Smooth muscle cell (in vitro differentiated cells): Measurements from ENCODE around the gene EGFL7. TPM values are rescaled to one million over a fixed set of nuclear protein-coding genes. Genes with fewer than 3 reads are reported as not detected.
"Not testable (repeated sequence)": the region's sequence is repeated elsewhere in the genome, so short reads cannot be mapped to it uniquely, and the experiment has no call there.

ENCODE experiments used
- DNase-seq: peaks from one replicate; lab custom pipeline; 2025; ENCODE audit not compliant: unreplicated experiment; lab: John Stamatoyannopoulos, UW
- H2AFZ ChIP-seq: fragments of 200-600 bp; sonication (generic); 2 replicates; pipeline ENCODE4 v1.6.0; 2016; ENCODE audit warnings: antibody characterized with exemption, low read depth, mild to moderate bottlenecking
- H3F3A ChIP-seq: fragments of 200-600 bp; sonication (generic); 2 replicates; pipeline ENCODE4 v1.6.0; 2017; ENCODE audit warnings: antibody characterized with exemption, low read depth
- H3K27ac ChIP-seq: fragments of 200-600 bp; sonication (generic); 2 replicates; pipeline ENCODE4 v1.5.1; 2016; ENCODE audit warnings: low read depth, mild to moderate bottlenecking
- H3K27me3 ChIP-seq: fragments of 200-600 bp; sonication (generic); 2 replicates; pipeline ENCODE4 v1.6.1; 2016; ENCODE audit warnings: low read depth, mild to moderate bottlenecking
- H3K36me3 ChIP-seq: fragments of 200-600 bp; sonication (generic); 2 replicates; pipeline ENCODE4 v1.5.1; 2016; ENCODE audit warnings: low read depth
- H3K4me1 ChIP-seq: fragments of 200-600 bp; sonication (generic); 2 replicates; pipeline ENCODE4 v1.5.1; 2016; ENCODE audit warnings: low read depth
- H3K4me2 ChIP-seq: fragments of 200-600 bp; sonication (generic); 2 replicates; pipeline ENCODE4 v1.6.0; 2016; ENCODE audit warnings: mild to moderate bottlenecking
- H3K4me3 ChIP-seq: fragments of 200-600 bp; sonication (generic); 2 replicates; pipeline ENCODE4 v1.5.1; 2016; ENCODE audit warnings: mild to moderate bottlenecking
- H3K79me2 ChIP-seq: fragments of 200-600 bp; sonication (generic); 2 replicates; pipeline ENCODE4 v1.6.0; 2016; ENCODE audit warnings: low read depth, mild to moderate bottlenecking
- H3K9ac ChIP-seq: fragments of 200-600 bp; sonication (generic); 2 replicates; pipeline ENCODE4 v1.6.0; 2016; ENCODE audit warnings: low read depth
- H3K9me3 ChIP-seq: fragments of 200-600 bp; sonication (generic); replicated peaks from 2 replicates; pipeline ENCODE4 v1.5.1; 2016; ENCODE audit warnings: low read depth
- H4K20me1 ChIP-seq: fragments of 200-600 bp; sonication (generic); 2 replicates; pipeline ENCODE4 v1.6.0; 2016; ENCODE audit warnings: low read depth
- WGBS: methylation state at CpG from one replicate; pipeline ENCODE4 v1.1.7; 2016; ENCODE audit warnings: low lambda C conversion rate; 5-methylcytosine and 5-hydroxymethylcytosine counted together
- polyA plus RNA-seq: library from polyadenylated mRNA; unstranded; fragments of >200 nt; fragmentation: Nextera tagmentation; extraction: Ambion mirVana; gene quantifications from 2 replicates; pipeline ENCODE4 v1.2.1, GENCODE V29; 2016
- total RNA-seq: library from RNA; depleted of rRNA; stranded (reverse); fragments of >200 nt; gene quantifications from 2 replicates; pipeline ENCODE4 v1.2.3, GENCODE V29; 2014
- TF ChIP-seq, protein P1 (sequence below): fragments of 200-600 bp; sonication (generic); IDR thresholded peaks from 2 replicates; pipeline ENCODE4 v1.5.1; 2017; ENCODE audit warnings: borderline replicate concordance, mild to moderate bottlenecking, antibody characterized with exemption; ENCODE audit not compliant: insufficient read depth, poor library complexity, severe bottlenecking

The EGFL7 gene
- total and polyA plus RNA-seq, 2 experiments from 2014 or later, result 61.8 to 239 TPM

DNA sequence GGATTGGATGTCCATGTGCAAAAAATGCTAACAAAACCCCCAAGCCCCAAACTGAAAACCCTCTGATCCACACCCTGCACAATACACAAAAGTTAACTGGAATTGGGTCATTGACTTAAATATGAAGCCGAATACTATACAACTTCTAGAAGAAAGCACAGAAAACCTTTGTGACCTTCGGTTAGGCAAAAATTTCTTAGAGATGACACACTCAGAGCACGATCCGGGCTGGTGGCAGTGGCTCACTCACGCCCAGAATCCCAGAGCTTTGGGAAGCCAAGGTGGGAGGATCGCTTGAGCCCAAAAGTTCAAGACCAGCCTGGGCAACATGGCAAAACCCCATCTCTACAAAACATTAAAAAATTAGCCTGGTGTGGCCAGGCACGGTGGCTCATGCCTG is 47.8 kb downstream of the EGFL7 start:
- peaks cover under 1% of the 10 kb centered on the region for H4K20me1 ChIP-seq
- no peak overlapping the region for H3K9ac ChIP-seq
- TF ChIP-seq, protein P1, sequence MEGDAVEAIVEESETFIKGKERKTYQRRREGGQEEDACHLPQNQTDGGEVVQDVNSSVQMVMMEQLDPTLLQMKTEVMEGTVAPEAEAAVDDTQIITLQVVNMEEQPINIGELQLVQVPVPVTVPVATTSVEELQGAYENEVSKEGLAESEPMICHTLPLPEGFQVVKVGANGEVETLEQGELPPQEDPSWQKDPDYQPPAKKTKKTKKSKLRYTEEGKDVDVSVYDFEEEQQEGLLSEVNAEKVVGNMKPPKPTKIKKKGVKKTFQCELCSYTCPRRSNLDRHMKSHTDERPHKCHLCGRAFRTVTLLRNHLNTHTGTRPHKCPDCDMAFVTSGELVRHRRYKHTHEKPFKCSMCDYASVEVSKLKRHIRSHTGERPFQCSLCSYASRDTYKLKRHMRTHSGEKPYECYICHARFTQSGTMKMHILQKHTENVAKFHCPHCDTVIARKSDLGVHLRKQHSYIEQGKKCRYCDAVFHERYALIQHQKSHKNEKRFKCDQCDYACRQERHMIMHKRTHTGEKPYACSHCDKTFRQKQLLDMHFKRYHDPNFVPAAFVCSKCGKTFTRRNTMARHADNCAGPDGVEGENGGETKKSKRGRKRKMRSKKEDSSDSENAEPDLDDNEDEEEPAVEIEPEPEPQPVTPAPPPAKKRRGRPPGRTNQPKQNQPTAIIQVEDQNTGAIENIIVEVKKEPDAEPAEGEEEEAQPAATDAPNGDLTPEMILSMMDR, result no peak
- no peaks in the 10 kb centered on the region for H3K36me3 ChIP-seq
- H3K27ac ChIP-seq, result no peak overlapping the region
- no peaks in the 10 kb centered on the region for H3K9me3 ChIP-seq
- DNase-seq, result no peak
- no peak overlapping the region for H3K4me3 ChIP-seq
- H3K27me3 ChIP-seq, result no peaks in the 10 kb centered on the region
- H3K4me2 ChIP-seq, result no peak overlapping the region
- peaks cover 8% of the 10 kb centered on the region for H3K4me1 ChIP-seq
- 74% methylated on average over 7 of the region's 7 CpGs for WGBS
- H2AFZ ChIP-seq, result no peak overlapping the region
- peaks cover 6% of the 10 kb centered on the region for H3F3A ChIP-seq
- H3K79me2 ChIP-seq, result no peaks in the 10 kb centered on the region

- not testable (repeated sequence) for H2AFZ ChIP-seq, H3K4me1 ChIP-seq, H3F3A ChIP-seq, H3K27ac ChIP-seq, H3K9ac ChIP-seq, DNase-seq, H4K20me1 ChIP-seq, H3K27me3 ChIP-seq, H3K36me3 ChIP-seq, H3K9me3 ChIP-seq, H3K79me2 ChIP-seq
- WGBS, result 57% methylated on average over 4 of the region's 4 CpGs
- H3K4me3 ChIP-seq, result peak overlapping the region; percentile 49
- peak overlapping the region; percentile 86 for H3K4me2 ChIP-seq
Measured at GRCh38 chr9:136711219-136711648, 48.5 kb downstream of the EGFL7 start.

DNA sequence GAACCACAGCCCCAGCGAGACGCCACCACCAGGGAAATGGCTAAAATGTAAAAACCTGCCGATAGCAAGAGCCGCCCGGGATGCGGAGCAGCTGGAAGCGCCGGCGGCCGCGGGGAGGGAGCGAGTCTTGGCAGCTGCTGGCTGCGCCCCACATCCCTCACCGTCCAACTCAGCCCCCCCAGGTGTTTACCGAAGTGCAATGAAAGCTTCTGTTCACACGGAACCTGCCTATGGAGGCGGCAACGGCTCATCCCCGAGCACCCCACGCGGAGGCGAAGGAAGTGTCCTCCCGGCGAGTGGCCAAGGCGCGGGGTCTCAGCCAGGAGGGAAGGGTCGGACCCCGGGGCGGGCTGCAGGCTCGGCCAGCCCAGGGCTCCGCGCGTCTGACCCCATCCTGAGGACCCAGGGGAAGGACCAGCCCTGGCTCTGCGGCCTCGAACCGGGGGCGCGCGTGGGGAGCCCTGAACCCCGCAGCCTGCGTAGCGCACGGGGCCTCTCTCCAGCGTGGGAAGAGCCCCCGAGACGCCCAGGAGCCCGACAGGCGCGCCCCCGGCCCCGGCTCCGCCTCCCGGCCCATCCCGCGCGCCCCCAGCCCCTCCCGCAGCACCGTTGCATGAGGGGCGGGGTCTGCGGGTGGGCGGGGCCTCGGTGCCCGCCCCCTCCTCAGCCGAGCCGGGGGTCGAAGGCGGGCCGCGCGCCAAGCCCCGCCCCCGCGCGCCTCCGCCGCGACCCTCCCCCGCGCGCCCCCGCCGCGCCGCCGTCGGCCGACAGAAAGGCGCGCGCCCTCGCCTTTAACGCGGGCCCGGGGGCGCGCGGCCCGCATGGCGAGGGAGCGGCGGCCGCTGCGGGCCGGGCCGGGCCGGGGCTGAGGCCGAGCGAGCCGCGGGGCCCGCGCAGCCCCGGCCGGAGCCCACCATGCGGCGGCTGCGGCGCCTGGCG is 49.3 kb downstream of the EGFL7 start, which contains the start of gene DIPK1B:
TSS of gene DIPK1B (plus strand) at position 822 of the 939 bp plus-strand sequence. CDS start at position 916, 94 bp downstream.
- H3K27me3 ChIP-seq, result no peaks in the 10 kb centered on the region
- peaks cover 8% of the 10 kb centered on the region for H3K4me1 ChIP-seq
- H3K36me3 ChIP-seq, result no peaks in the 10 kb centered on the region
- WGBS, result 4% methylated on average over 55 of the region's 119 CpGs
- H3K4me3 ChIP-seq, result peak within 1 kb of the TSS; percentile 80
- peak within 1 kb of the TSS; percentile 98 for H3K4me2 ChIP-seq
- H2AFZ ChIP-seq, result peak within 1 kb of the TSS; percentile 49
- no peaks in the 10 kb centered on the region for H3K9me3 ChIP-seq
- H3F3A ChIP-seq, result peaks cover 6% of the 10 kb centered on the region
- H4K20me1 ChIP-seq, result peaks cover 7% of the 10 kb centered on the region
- no peak for DNase-seq
- no peaks in the 10 kb centered on the region for H3K79me2 ChIP-seq
- TF ChIP-seq, protein P1, result no peak
- no peak within 1 kb of the TSS for H3K27ac ChIP-seq
- H3K9ac ChIP-seq, result peak within 1 kb of the TSS; percentile 34

- Histone ChIP-seq H3K4me2 (peak overlapping the region; percentile 98), H3K36me3 (no peaks in the 10 kb centered on the region), H3K27me3 (no peaks in the 10 kb centered on the region), H3K9me3 (no peaks in the 10 kb centered on the region), H3K4me3 (peak overlapping the region; percentile 80), H3K4me1 (peaks cover 8% of the 10 kb centered on the region), H2AFZ (no peak overlapping the region), H3F3A (peaks cover 6% of the 10 kb centered on the region), H3K79me2 (no peaks in the 10 kb centered on the region), H3K27ac (no peak overlapping the region), H3K9ac (peak overlapping the region; percentile 34), H4K20me1 (peaks cover 8% of the 10 kb centered on the region)
- TF ChIP-seq, protein P1, result no peak
- DNase-seq, result no peak
- WGBS, result 25% methylated on average over 21 of the region's 56 CpGs
Measured at GRCh38 chr9:136712690-136713544, 50.2 kb downstream of the EGFL7 start.
